AG04449 (cell line): ENCODE results near the gene SLC22A5.
A peak's percentile ranks its signal among the peaks of the same experiment; 100 is the strongest.

Experiments used
- CTCF ChIA-PET: fragments of 350-600 bp; formaldehyde crosslinking; extraction: SDS; loops from one replicate; lab custom pipeline; 2021; ENCODE audit warnings: antibody characterized with exemption; lab: Yijun Ruan, JAX
- POLR2A ChIA-PET: fragments of 400-600, 350-600 bp; formaldehyde crosslinking; extraction: SDS; loops from one replicate; lab custom pipeline; 2020; ENCODE audit warnings: antibody characterized with exemption, inconsistent platforms; lab: Yijun Ruan, JAX
- DNase-seq: peaks from one replicate; pipeline ENCODE4 v3.0.0-alpha.2; 2010; ENCODE audit warnings: low read depth, low spot score
- H3K4me3 ChIP-seq: 2 replicates; pipeline ENCODE4 v1.5.1; 2011; ENCODE audit warnings: low read depth, mild to moderate bottlenecking, control low read depth, low read length
- CTCF ChIP-seq: IDR thresholded peaks from one replicate; pipeline ENCODE4 v1.5.1; 2011; ENCODE audit warnings: mild to moderate bottlenecking, moderate library complexity, low read length, control low read depth, inconsistent platforms; ENCODE audit not compliant: insufficient read depth; ENCODE audit errors: missing control alignments

The SLC22A5 gene

GRCh38 chr5:132422720-132423437 is 53.4 kb downstream of the SLC22A5 start:
- TF ChIP-seq CTCF = no peak
- ChIA-PET POLR2A (interaction anchor here (1.1 kb wide), 1 partner anchor 68 kb away, joined by 5 read pairs; the partner anchor contains the start of gene IRF1), CTCF (interaction anchor here (0.6 to 8.2 kb wide), 15 partner anchors 8 to 397 kb away, joined by 3 to 109 read pairs (median 3); partner anchors contain the start of gene IRF1)
- H3K4me3 ChIP-seq = no peak overlapping the region
- no peak for DNase-seq

- no peak overlapping the region for H3K4me3 ChIP-seq
- POLR2A ChIA-PET = interaction anchor here (1.1 kb wide), 1 partner anchor 67 kb away, joined by 5 read pairs; the partner anchor contains the start of gene IRF1
- CTCF ChIA-PET = interaction anchor here (0.7 to 8.2 kb wide), 18 partner anchors 9 to 397 kb away, joined by 3 to 109 read pairs (median 4); partner anchors contain the start of gene IRF1
- DNase-seq = no peak
- TF ChIP-seq CTCF = no peak
Observed at GRCh38 chr5:132423438-132423898, 54.0 kb downstream of the SLC22A5 start.

GRCh38 chr5:132424167-132424880 is 54.8 kb downstream of the SLC22A5 start:
- CTCF ChIA-PET = interaction anchor here (0.8 to 8.2 kb wide), 13 partner anchors 10 to 396 kb away, joined by 3 to 109 read pairs (median 4); no protein-coding TSS in a partner anchor

GRCh38 chr5:132425009-132425937 is 55.8 kb downstream of the SLC22A5 start:
- H3K4me3 ChIP-seq = no peak overlapping the region
- TF ChIP-seq CTCF = no peak
- DNase-seq = peak; percentile 71
- ChIA-PET CTCF (interaction anchor here (0.9 to 8.2 kb wide), 16 partner anchors 9 to 395 kb away, joined by 3 to 109 read pairs (median 4); partner anchors contain the start of gene IRF1), POLR2A (interaction anchor here (0.5 to 2.7 kb wide), 10 partner anchors 9 to 221 kb away, joined by 3 to 26 read pairs (median 4); partner anchors contain the start of genes IRF1 and SLC22A4)

More at GRCh38 chr5:132424167-132424880, 54.8 kb downstream of the SLC22A5 start:
- no peak for DNase-seq
- no peak overlapping the region for H3K4me3 ChIP-seq
- POLR2A ChIA-PET = interaction anchor here (1.0 to 2.4 kb wide), 3 partner anchors 33 to 72 kb away, joined by 4 to 24 read pairs (median 4); partner anchors contain the start of gene IRF1
- no peak for TF ChIP-seq CTCF

- no peak for DNase-seq
- POLR2A ChIA-PET = interaction anchor here (1.0 to 2.7 kb wide), 9 partner anchors 8 to 132 kb away, joined by 3 to 26 read pairs (median 5); partner anchors contain the start of genes IRF1 and SLC22A4
- H3K4me3 ChIP-seq = peak overlapping the region; percentile 13; the same call in 1 of the 2 replicates
- TF ChIP-seq CTCF = no peak
- CTCF ChIA-PET = interaction anchor here (0.7 to 8.2 kb wide), 20 partner anchors 8 to 394 kb away, joined by 3 to 109 read pairs (median 4); partner anchors contain the start of gene IRF1
Observed at GRCh38 chr5:132425975-132426524, 56.5 kb downstream of the SLC22A5 start.
